AG10803 (cell line): ENCODE measurements around the gene AAMDC.
"Not testable (repeated sequence)": the region's sequence is repeated elsewhere in the genome, so short reads cannot be mapped to it uniquely, and the experiment has no call there.

Experiments
- DNase-seq: peaks from one replicate; pipeline ENCODE4 v3.0.0; 2010; ENCODE audit warnings: low read depth
- H3K4me3 ChIP-seq: 2 replicates; pipeline ENCODE4 v1.5.1; 2011; ENCODE audit warnings: mild to moderate bottlenecking, low read length, control low read depth
- TF ChIP-seq, protein P1 (sequence below): conservative IDR thresholded peaks from 2 replicates; pipeline ENCODE4 v1.5.1; 2011; ENCODE audit warnings: mild to moderate bottlenecking, low read length, control low read depth, inconsistent platforms

The AAMDC gene

DNA sequence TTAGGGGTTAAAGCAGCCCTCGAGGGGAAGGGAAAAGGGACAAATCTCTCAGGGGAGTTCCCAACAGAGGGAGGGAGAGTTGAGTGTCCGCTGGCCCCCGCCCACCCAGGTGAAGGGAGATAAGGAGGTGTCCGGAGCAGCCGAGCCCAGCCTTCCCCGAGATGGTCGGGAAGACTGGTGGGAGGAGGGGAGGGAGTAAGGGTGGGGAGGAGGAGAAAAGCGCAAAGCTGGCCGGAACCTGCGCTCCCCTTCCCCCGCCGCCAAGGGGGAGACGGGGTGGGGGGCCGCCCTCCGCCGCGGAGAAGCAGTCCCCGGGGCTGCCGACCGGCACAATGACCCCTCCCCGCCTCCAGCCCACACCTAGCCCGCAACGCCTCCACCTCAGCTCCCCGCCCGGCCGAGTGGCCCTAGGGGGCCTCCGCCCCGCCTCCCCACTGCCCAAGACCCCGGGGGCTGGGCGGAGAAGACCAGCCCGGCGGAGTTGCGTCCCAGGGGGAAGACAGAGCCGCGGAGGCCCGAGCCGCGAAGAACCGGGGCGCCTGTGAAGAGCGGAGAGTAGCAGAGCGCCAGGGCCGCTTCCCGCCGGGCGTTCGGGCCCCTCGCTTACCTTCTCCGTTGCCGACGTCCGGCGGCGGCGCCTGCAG is 901 bp upstream of the AAMDC start:
- no peak for DNase-seq
- peak overlapping the region; percentile 92 for H3K4me3 ChIP-seq
- TF ChIP-seq, protein P1, sequence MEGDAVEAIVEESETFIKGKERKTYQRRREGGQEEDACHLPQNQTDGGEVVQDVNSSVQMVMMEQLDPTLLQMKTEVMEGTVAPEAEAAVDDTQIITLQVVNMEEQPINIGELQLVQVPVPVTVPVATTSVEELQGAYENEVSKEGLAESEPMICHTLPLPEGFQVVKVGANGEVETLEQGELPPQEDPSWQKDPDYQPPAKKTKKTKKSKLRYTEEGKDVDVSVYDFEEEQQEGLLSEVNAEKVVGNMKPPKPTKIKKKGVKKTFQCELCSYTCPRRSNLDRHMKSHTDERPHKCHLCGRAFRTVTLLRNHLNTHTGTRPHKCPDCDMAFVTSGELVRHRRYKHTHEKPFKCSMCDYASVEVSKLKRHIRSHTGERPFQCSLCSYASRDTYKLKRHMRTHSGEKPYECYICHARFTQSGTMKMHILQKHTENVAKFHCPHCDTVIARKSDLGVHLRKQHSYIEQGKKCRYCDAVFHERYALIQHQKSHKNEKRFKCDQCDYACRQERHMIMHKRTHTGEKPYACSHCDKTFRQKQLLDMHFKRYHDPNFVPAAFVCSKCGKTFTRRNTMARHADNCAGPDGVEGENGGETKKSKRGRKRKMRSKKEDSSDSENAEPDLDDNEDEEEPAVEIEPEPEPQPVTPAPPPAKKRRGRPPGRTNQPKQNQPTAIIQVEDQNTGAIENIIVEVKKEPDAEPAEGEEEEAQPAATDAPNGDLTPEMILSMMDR = no peak

DNA sequence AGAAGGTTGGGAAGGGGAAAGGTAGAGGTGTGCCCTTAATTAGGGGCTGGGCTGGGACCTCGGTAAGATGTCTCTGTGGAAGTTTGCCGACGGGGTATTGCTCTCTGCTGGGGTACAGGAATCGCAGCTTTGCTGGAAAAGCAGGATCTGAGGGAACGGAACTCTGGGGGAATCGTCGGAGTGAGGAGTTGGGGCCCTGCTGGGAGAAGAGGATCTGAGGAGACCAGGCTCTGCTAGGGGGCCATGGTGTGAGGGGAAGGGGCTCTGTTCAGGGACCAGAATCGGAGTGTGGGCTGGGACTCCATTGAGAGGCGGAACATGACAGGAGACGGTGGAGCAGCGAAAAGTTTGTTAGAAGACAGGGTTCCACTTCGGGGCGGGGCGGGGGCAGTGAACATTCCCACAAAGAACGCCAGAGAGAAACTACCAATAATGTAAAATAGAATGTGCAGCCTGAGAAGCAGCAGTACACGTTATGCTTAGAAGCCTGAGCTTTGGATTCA is 456 bp downstream of the AAMDC start:
- TF ChIP-seq, protein P1 = no peak
- peak; percentile 38 for DNase-seq
- peak overlapping the region; percentile 95 for H3K4me3 ChIP-seq

DNA sequence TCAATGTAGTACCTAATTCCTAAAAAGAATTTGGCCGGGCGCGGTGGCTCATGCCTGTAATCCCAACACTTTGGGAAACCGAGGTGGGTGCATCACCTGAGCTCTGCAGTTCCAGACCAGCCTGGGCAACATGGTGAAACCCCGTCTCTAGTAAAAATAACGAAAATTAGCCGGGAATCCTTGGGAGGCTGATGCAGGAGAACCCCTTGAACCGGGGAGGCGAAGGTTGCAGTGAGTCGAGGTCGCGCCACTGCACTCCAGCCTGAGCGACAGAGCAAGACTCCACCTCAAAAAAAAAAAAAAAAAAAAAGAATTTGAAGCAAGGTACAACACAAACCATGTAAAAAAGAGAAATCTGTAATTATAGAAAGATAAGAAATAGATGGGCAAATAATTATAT is 1.2 kb downstream of the AAMDC start:
- not testable (repeated sequence) for DNase-seq
- peak overlapping the region; percentile 95 for H3K4me3 ChIP-seq

DNA sequence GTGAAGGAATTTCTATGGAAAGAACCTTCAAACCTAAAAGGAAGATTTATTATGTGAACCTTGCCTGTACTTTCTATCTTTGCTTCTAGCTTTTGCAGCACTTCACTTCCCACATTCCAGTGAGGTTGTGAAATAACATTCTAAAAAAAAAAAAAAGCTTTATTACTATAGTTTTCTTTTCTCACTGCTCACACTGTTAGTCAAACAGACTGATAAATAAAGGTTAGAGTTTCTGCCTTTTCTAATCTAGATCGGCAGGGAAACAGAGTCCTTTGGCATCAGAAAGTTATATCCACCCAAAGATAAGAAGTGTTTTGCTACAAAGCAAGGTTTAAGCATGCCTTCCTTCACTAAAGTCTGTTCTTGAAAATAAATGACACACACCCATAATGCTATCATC is 2.8 kb downstream of the AAMDC start:
- TF ChIP-seq, protein P1 = no peak
- DNase-seq = peak; percentile 54
- H3K4me3 ChIP-seq = no peak overlapping the region

- no peak for DNase-seq
- TF ChIP-seq, protein P1 = no peak
- H3K4me3 ChIP-seq = no peak overlapping the region
Measured at GRCh38 chr11:77828926-77829325, 8.0 kb downstream of the AAMDC start.

DNA sequence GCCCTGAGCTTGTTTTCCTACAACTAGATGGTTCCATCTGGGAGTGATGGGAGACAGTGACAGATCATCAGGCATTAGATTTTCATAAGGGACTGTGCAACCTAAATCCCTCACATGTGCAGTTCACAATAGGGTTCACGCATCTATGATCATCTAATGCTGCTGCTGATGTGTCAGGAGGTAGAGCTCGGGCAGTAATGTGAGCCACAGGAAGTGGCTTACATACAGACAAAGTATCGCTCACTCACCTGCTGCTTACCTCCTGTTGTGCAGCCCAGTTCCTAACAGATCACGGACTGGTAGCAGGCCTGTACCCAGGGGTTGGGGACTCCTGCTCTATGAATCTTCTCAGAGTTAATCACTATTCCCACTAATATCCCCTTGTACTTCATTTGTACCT is 12.4 kb downstream of the AAMDC start:
- no peak for DNase-seq
- TF ChIP-seq, protein P1 = no peak
- H3K4me3 ChIP-seq = no peak overlapping the region

DNA sequence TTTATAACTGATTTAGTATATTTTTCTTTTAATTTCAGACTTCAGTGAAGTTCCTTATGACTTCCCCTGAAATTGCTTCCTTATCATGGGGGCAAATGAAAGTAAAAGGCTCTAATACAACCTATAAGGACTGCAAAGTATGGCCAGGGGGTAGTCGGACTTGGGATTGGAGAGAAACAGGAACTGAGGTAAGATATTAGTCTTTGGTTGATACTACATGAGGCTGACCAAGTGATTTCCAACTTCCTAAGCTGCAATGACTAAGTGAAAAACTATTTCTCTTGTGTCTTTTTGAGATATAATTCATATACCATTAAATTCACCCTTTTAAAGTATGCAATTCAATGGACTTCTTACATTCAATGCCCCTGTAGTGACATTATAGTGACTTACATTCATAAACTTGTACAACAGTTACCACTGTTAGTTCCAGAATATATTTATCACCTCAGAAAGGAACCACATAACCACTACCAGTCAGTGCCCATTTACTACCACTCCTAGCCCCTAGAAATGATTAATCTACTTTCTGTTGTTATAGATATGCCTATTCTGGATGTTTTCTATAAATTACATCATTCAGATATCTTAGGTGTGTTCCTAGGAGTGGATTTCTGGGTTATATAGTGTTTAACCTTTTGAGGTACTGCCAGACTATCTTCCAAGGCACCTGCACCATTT is 21.6 kb downstream of the AAMDC start:
- TF ChIP-seq, protein P1 = no peak
- H3K4me3 ChIP-seq = no peak overlapping the region
- peak; percentile 6 for DNase-seq

DNA sequence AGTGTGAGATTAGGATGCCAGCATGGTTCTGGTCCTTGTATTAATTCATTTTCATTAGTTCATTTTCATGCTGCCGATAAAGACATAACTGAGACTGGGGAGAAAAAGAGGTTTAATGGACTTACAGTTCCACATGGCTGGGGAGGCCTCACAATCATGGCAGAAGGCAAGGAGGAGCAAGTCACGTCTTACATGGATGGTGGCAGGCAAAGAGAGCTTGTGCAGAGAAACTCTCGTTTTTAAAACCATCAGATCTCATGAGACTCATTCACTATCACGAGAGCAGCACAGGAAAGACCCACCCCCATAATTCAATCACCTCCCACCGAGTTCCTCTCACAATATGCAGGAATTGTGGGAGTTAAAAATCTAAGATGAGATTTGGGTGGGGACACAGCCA is 22.8 kb downstream of the AAMDC start:
- not testable (repeated sequence) for DNase-seq, H3K4me3 ChIP-seq
